Fibroblast of villous mesenchyme (primary cell): ENCODE results near the gene LPIN2. TPM values are rescaled to one million over a fixed set of nuclear protein-coding genes. Genes with fewer than 3 reads are reported as not detected.
A peak's percentile ranks its signal among the peaks of the same experiment; 100 is the strongest.

Experiments used
- DNase-seq: peaks from one replicate; pipeline ENCODE4 v3.0.0-alpha.2; 2010; ENCODE audit warnings: low read depth
- H3K4me3 ChIP-seq: 2 replicates; pipeline ENCODE4 v1.5.1; 2011; ENCODE audit warnings: low read depth, mild to moderate bottlenecking, low read length
- CTCF ChIP-seq: IDR thresholded peaks from 2 replicates; pipeline ENCODE4 v1.5.1; 2012; ENCODE audit warnings: low read depth, mild to moderate bottlenecking, low read length; ENCODE audit not compliant: insufficient read depth
- total RNA-seq: library from RNA; depleted of rRNA; stranded (reverse); fragments of >200 nt; gene quantifications from 2 replicates; pipeline ENCODE4 v1.2.3, GENCODE V29; 2012

The LPIN2 gene
- total RNA-seq, 1 donor, result 55.3 TPM

- H3K4me3 ChIP-seq, result no peak overlapping the region
- DNase-seq, result peak; percentile 91
- no peak for TF ChIP-seq CTCF
Observed at GRCh38 chr18:2986150-2986865, 26.6 kb downstream of the LPIN2 start.

- peak; percentile 61 for TF ChIP-seq CTCF
- H3K4me3 ChIP-seq, result no peak overlapping the region
- peak; percentile 80 for DNase-seq
Observed at GRCh38 chr18:2985628-2986027, 27.3 kb downstream of the LPIN2 start.

- DNase-seq, result no peak
- no peak for TF ChIP-seq CTCF
- H3K4me3 ChIP-seq, result no peak overlapping the region
Observed at GRCh38 chr18:2984703-2985261, 28.2 kb downstream of the LPIN2 start.

- no peak for DNase-seq
- no peak overlapping the region for H3K4me3 ChIP-seq
- no peak for TF ChIP-seq CTCF
Observed at GRCh38 chr18:2984091-2984490, 28.9 kb downstream of the LPIN2 start.

GRCh38 chr18:2983296-2983695 lies 29.6 kb downstream of the LPIN2 start:
- H3K4me3 ChIP-seq, result no peak overlapping the region
- no peak for DNase-seq
- no peak for TF ChIP-seq CTCF

- no peak for DNase-seq
- TF ChIP-seq CTCF, result no peak
- H3K4me3 ChIP-seq, result no peak overlapping the region
Observed at GRCh38 chr18:2982452-2983269, 30.3 kb downstream of the LPIN2 start.
